Measurements from ENCODE around the gene FOXC2.

FOXC2 gene

DNA sequence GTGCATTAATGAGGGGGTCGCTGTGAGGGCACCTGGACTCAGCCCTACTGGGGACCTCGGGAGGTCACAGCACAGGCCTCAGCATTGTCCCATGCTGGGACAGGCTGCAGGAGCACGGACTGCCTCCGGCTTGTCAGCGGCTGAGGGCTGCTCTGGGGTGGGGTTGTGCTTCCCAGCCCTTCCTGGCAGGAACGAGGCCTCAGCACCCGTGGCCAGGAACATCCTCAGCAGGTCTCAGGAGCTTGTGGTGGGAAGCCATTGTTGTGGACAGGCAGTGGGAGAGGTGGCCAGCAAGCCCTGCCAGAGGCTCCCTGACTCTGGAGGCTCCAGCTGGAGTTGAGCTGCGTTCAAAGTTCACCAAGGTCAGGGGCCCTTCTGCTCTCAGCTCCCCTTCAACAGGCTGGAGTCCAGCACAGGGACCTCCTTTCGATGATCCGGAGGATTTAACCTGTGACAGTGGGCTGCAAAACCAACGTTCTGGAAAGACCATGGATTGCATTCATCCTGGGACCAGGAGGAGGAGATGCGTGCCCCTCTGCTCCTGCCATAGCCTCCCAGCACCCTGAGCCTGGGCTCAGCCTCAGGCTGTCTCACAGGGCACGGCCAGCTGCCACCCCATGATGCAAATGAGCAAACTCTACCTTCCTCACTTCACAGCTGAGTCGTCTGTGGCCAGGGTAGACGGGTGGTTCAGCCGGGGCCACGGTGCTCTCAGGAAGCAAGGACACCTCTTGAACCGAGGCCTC, 44.3 kb downstream of the FOXC2 start:
- TF ChIP-seq, protein P1, sequence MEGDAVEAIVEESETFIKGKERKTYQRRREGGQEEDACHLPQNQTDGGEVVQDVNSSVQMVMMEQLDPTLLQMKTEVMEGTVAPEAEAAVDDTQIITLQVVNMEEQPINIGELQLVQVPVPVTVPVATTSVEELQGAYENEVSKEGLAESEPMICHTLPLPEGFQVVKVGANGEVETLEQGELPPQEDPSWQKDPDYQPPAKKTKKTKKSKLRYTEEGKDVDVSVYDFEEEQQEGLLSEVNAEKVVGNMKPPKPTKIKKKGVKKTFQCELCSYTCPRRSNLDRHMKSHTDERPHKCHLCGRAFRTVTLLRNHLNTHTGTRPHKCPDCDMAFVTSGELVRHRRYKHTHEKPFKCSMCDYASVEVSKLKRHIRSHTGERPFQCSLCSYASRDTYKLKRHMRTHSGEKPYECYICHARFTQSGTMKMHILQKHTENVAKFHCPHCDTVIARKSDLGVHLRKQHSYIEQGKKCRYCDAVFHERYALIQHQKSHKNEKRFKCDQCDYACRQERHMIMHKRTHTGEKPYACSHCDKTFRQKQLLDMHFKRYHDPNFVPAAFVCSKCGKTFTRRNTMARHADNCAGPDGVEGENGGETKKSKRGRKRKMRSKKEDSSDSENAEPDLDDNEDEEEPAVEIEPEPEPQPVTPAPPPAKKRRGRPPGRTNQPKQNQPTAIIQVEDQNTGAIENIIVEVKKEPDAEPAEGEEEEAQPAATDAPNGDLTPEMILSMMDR (IDR thresholded peaks at IDR 0.05; ENCODE audit: low read depth, low read length), result no peak
- Histone ChIP-seq H3K27me3 (ENCODE audit: insufficient read depth, low read depth, severe bottlenecking) (no peaks in the 10 kb centered on the region), H3K27ac (no peak overlapping the region), H3K9me3 (ENCODE audit: severe bottlenecking) (no peaks in the 10 kb centered on the region), H3K4me3 (ENCODE audit: low read depth, low read length) (no peak overlapping the region), H3K36me3 (no peaks in the 10 kb centered on the region)
- DNase-seq, result no peak

DNA sequence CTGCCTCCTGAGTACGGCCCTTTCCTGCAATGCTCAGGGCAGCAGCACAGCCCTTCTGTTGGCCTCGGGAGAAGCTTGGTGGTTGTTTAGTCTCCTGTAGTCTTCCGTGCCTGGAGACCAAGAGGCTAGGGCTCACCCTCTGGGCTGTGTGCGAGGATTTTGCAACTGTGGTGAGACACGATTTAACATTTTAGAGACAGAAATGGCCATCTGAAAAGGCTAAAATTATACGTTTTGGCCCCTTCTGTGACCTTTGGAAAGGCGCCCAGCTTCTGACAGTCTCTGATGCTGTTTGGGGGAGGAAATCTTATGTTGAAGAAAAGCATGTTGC, 44.9 kb downstream of the FOXC2 start:
- Histone ChIP-seq H3K36me3 (no peaks in the 10 kb centered on the region), H3K9me3 (ENCODE audit: severe bottlenecking) (no peaks in the 10 kb centered on the region), H3K27ac (no peak overlapping the region), H3K27me3 (ENCODE audit: insufficient read depth, low read depth, severe bottlenecking) (no peaks in the 10 kb centered on the region), H3K4me3 (ENCODE audit: low read depth, low read length) (no peak overlapping the region)
- TF ChIP-seq, protein P1 (IDR thresholded peaks at IDR 0.05; ENCODE audit: low read depth, low read length), result no peak
- DNase-seq, result no peak

DNA sequence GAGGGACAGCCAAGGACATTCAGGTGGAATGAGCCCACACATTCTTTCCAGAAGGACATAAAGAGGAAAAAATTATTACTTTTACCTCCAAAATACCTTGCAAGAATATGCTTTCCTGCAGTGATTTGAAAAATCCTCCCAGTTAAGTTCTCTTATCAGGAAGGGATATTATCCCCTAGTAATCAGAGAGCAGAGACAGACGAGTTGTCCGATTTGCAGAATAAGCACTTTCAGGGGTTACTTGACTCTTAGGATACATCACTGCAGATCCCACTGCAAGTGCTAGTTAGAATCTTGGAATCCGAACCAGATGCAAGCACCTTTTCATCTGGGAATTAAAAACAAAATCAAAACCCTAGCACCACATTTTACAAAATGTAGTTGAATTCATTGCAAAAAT, 45.3 kb downstream of the FOXC2 start:
- TF ChIP-seq, protein P1 (IDR thresholded peaks at IDR 0.05; ENCODE audit: low read depth, low read length), result no peak

DNA sequence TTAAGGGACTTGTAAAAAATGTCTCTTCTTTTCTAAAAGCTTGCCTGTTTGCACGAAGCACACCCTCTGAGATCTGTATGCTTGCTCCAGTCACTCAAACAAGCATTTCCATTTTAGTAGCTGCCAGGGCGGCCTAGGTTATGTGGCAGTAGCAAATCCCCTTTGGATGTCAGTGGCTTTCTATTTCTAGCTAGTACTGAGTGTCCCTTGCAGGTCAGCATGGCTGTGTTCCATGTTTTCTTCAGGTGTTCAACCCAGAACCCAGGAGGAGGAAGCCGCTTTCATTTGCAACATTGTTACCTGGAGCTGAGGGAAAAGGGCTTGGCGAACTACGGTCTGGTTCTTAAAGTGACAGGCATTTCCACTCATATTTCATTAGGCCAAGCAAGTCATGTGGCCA, 48.1 kb downstream of the FOXC2 start:
- Histone ChIP-seq H3K27ac (no peak overlapping the region), H3K36me3 (no peaks in the 10 kb centered on the region), H3K9me3 (ENCODE audit: severe bottlenecking) (no peaks in the 10 kb centered on the region), H3K4me3 (ENCODE audit: low read depth, low read length) (no peak overlapping the region), H3K27me3 (ENCODE audit: insufficient read depth, low read depth, severe bottlenecking) (no peaks in the 10 kb centered on the region)
- DNase-seq, result no peak
- TF ChIP-seq, protein P1 (IDR thresholded peaks at IDR 0.05; ENCODE audit: low read depth, low read length), result no peak

More for the DNA sequence above, 45.3 kb downstream of the FOXC2 start:
- no peak overlapping the region for H3K27ac ChIP-seq
- H3K4me3 ChIP-seq (ENCODE audit: low read depth, low read length), result no peak overlapping the region
- no peaks in the 10 kb centered on the region for H3K27me3 ChIP-seq (ENCODE audit: insufficient read depth, low read depth, severe bottlenecking)
- no peak for DNase-seq
- H3K36me3 ChIP-seq, result no peaks in the 10 kb centered on the region
- H3K9me3 ChIP-seq (ENCODE audit: severe bottlenecking), result no peaks in the 10 kb centered on the region

DNA sequence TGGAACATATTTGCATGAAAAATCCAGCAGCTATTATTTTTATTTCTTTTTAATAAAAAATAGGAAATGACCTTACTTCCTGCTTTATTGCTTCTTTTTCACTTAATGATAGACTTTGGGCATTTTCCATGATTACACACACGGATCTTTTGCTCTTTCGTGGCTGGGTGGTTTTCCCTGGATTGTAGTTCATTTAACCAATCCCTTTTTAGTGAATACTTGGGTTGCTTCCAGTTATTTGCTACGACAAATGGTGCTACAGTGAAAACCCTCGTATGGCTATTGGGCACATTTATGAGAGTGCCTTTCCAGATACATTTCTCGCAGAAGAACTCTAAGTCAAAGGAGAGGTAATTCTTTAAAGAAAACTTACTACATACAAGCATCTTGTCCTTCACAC, 50.3 kb downstream of the FOXC2 start:
- TF ChIP-seq, protein P1 (IDR thresholded peaks at IDR 0.05; ENCODE audit: low read depth, low read length), result no peak

More for the DNA sequence above, 50.3 kb downstream of the FOXC2 start:
- no peaks in the 10 kb centered on the region for H3K27me3 ChIP-seq (ENCODE audit: insufficient read depth, low read depth, severe bottlenecking)
- H3K36me3 ChIP-seq, result no peaks in the 10 kb centered on the region
- DNase-seq, result no peak
- H3K4me3 ChIP-seq (ENCODE audit: low read depth, low read length), result no peak overlapping the region
- H3K27ac ChIP-seq, result no peak overlapping the region
- no peaks in the 10 kb centered on the region for H3K9me3 ChIP-seq (ENCODE audit: severe bottlenecking)

Measured in WERI-Rb-1 (cell line).